A673 (cell line): ENCODE measurements around the gene WEE2.

Experiments used
- CTCF ChIP-seq: fragments of 300-800, 200-600 bp; sonication (generic); conservative IDR thresholded peaks from 2 replicates; pipeline ENCODE4 v1.5.1; 2017; ENCODE audit warnings: low read depth, mild to moderate bottlenecking, antibody characterized with exemption, low read length, moderate library complexity, mixed read lengths
- EZH2 ChIP-seq: fragments of 200-600 bp; sonication (generic); IDR thresholded peaks from 2 replicates; pipeline ENCODE4 v1.6.1; 2017; ENCODE audit warnings: borderline replicate concordance, low read depth, mild to moderate bottlenecking, mixed read lengths, antibody characterized with exemption, low read length; ENCODE audit not compliant: poor library complexity, severe bottlenecking

DNA sequence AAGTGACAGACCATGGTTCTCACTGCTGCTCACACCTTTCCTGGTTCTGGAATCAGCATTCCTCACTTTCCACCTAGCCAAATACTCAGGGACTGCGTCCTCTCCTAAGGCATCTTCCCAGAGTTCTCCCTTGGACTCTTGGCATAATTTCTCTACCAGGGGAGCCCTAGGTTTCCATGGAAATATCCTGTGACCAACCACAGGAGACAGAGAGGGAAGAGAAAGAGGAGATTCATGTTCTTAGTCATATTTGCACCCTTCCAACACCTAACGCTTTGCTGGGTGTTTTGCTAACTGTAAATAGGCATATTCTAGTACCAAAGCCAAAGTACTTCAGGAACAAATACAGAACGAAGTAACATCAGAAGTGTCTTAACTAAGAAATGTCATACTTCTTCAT lies 34.8 kb upstream of the WEE2 start:
- TF ChIP-seq CTCF = no peak
- TF ChIP-seq EZH2 = no peak
